PC-9 (cell line): ENCODE data around the gene TM9SF1. TPM values are rescaled to one million over a fixed set of nuclear protein-coding genes. Genes with fewer than 3 reads are reported as not detected.

ENCODE experiments used
- BruUV-seq: library from RNA; stranded (reverse); fragments of 400-500 nt; replicated peaks from 2 replicates; lab custom pipeline; 2021; lab: Mats Ljungman, UMichigan
- CTCF ChIA-PET: fragments of 300-600 bp; sonication (Branson Sonifier 250); formaldehyde crosslinking; loops from one replicate; lab custom pipeline; 2022; ENCODE audit warnings: antibody characterized with exemption; lab: Charles Lee
- POLR2A ChIA-PET: fragments of 300-600 bp; sonication (Branson Sonifier 250); formaldehyde crosslinking; loops from one replicate; lab custom pipeline; 2022; ENCODE audit warnings: antibody characterized with exemption; ENCODE audit not compliant: unreplicated experiment; lab: Charles Lee
- DNase-seq, 2 experiments: peaks; one replicate each; pipeline versions ENCODE4 v3.0.0 to v3.0.0-alpha.2; 2015 to 2022; ENCODE audit warnings: mixed read lengths in 1 of 2
- H2AFZ ChIP-seq: fragments of 200-600 bp; sonication (generic); 2 replicates; pipeline ENCODE4 v1.8.1; 2017; ENCODE audit warnings: antibody characterized with exemption
- H3F3A ChIP-seq: fragments of 200-600 bp; sonication (generic); 2 replicates; pipeline ENCODE4 v1.8.1; 2017; ENCODE audit warnings: antibody characterized with exemption, mild to moderate bottlenecking, low read depth; ENCODE audit not compliant: insufficient read depth
- H3K27ac ChIP-seq: fragments of 200-600 bp; sonication (generic); 2 replicates; pipeline ENCODE4 v1.6.1; 2016; ENCODE audit warnings: mixed run types
- H3K27me3 ChIP-seq: fragments of 200-600 bp; sonication (generic); 2 replicates; pipeline ENCODE4 v1.6.1; 2016; ENCODE audit warnings: low read depth, mixed run types; ENCODE audit not compliant: insufficient read depth
- H3K36me3 ChIP-seq: fragments of 200-600 bp; sonication (generic); 2 replicates; pipeline ENCODE4 v1.6.1; 2016; ENCODE audit warnings: low read depth, mixed run types
- H3K4me1 ChIP-seq: fragments of 200-600 bp; sonication (generic); replicated peaks from 2 replicates; pipeline ENCODE4 v1.6.1; 2016; ENCODE audit warnings: mixed run types; ENCODE audit not compliant: insufficient read depth
- H3K4me2 ChIP-seq: fragments of 200-600 bp; sonication (generic); 2 replicates; pipeline ENCODE4 v1.6.1; 2017; ENCODE audit warnings: mixed run types
- H3K4me3 ChIP-seq: fragments of 200-600 bp; sonication (generic); 2 replicates; pipeline ENCODE4 v1.6.1; 2016; ENCODE audit warnings: mixed run types
- H3K79me2 ChIP-seq: fragments of 200-600 bp; sonication (generic); 2 replicates; pipeline ENCODE4 v1.6.1; 2017; ENCODE audit warnings: low read depth, mixed run types
- H3K9me2 ChIP-seq: fragments of 200-600 bp; sonication (generic); 2 replicates; pipeline ENCODE4 v1.8.1; 2017; ENCODE audit warnings: mild to moderate bottlenecking; ENCODE audit not compliant: insufficient read depth
- H3K9me3 ChIP-seq: fragments of 200-600 bp; sonication (generic); 2 replicates; pipeline ENCODE4 v1.8.1; 2016; ENCODE audit warnings: low read depth; ENCODE audit not compliant: insufficient read depth
- H4K20me1 ChIP-seq: fragments of 200-600 bp; sonication (generic); 2 replicates; pipeline ENCODE4 v1.8.1; 2017; ENCODE audit not compliant: insufficient read depth
- CTCF ChIP-seq: fragments of 200-600 bp; sonication (generic); conservative IDR thresholded peaks from 2 replicates; pipeline ENCODE4 v1.6.1; 2017; ENCODE audit warnings: mixed run types, antibody characterized with exemption, mild to moderate bottlenecking, moderate library complexity
- EZH2 ChIP-seq: fragments of 200-600 bp; sonication (generic); IDR thresholded peaks from 2 replicates; pipeline ENCODE4 v1.8.0; 2017; ENCODE audit warnings: antibody characterized with exemption, low read depth
- intact Hi-C: fragments of 100-400 bp; cut with micrococcal nuclease; formaldehyde crosslinking; loops from one replicate; pipeline ENCODE4 v1.10.0; 2022; ENCODE audit not compliant: unreplicated experiment
- total RNA-seq: library from RNA; stranded (reverse); gene quantifications from 2 replicates; pipeline ENCODE4 v1.2.3, GENCODE V29; 2021

Gene TM9SF1
- total RNA-seq, 1 experiment from 2014 or later: 37.3 TPM

GRCh38 chr14:24159777-24160498 lies 35.3 kb downstream of the TM9SF1 start:
- CTCF ChIA-PET: interaction anchor here (0.7 kb wide), 1 partner anchor 500 kb away, joined by 5 read pairs; no protein-coding TSS in a partner anchor
- POLR2A ChIA-PET: interaction anchor here (0.5 kb wide), 1 partner anchor 54 kb away, joined by 3 read pairs; the partner anchor contains the start of gene CHMP4A
- Histone ChIP-seq H3K4me3 (no peak overlapping the region), H3K36me3 (no peaks in the 10 kb centered on the region; the same call in 1 of the 2 replicates), H3K79me2 (no peaks in the 10 kb centered on the region), H3K9me3 (no peaks in the 10 kb centered on the region), H2AFZ (no peak overlapping the region), H3K27ac (no peak overlapping the region), H4K20me1 (no peaks in the 10 kb centered on the region), H3F3A (no peaks in the 10 kb centered on the region; the same call in 1 of the 2 replicates), H3K9me2 (no peaks in the 10 kb centered on the region), H3K27me3 (no peaks in the 10 kb centered on the region), H3K4me1 (peaks cover 13% of the 10 kb centered on the region), H3K4me2 (no peak overlapping the region)
- no TSS peak for BruUV-seq
- intact Hi-C loops: loop anchor here (2.0 to 5.0 kb wide), 2 partner anchors 68 to 101 kb away; partner anchors contain the start of gene PCK2
- DNase-seq: no peak
- no peak for TF ChIP-seq CTCF
- TF ChIP-seq EZH2: no peak

GRCh38 chr14:24157331-24157730 lies 37.9 kb downstream of the TM9SF1 start:
- Histone ChIP-seq H3K36me3 (no peaks in the 10 kb centered on the region; the same call in 1 of the 2 replicates), H3K9me2 (no peaks in the 10 kb centered on the region), H3K4me1 (peaks cover 13% of the 10 kb centered on the region), H2AFZ (no peak overlapping the region), H3K4me2 (no peak overlapping the region), H4K20me1 (no peaks in the 10 kb centered on the region), H3K27ac (no peak overlapping the region), H3K79me2 (no peaks in the 10 kb centered on the region), H3K27me3 (no peaks in the 10 kb centered on the region), H3F3A (no peaks in the 10 kb centered on the region; the same call in 1 of the 2 replicates), H3K9me3 (no peaks in the 10 kb centered on the region), H3K4me3 (no peak overlapping the region)
- TF ChIP-seq CTCF (no peak), EZH2 (no peak)
- intact Hi-C loops: no loop called here
- no peak for DNase-seq
- POLR2A ChIA-PET: interaction anchor here (0.7 kb wide), 1 partner anchor 87 kb away, joined by 3 read pairs; no protein-coding TSS in a partner anchor
- no TSS peak for BruUV-seq
- CTCF ChIA-PET: no interaction called here

GRCh38 chr14:24156840-24157239 lies 38.4 kb downstream of the TM9SF1 start:
- H3K9me2 ChIP-seq: no peaks in the 10 kb centered on the region
- H3K4me3 ChIP-seq: no peak overlapping the region
- no peaks in the 10 kb centered on the region for H3K79me2 ChIP-seq
- no peaks in the 10 kb centered on the region; the same call in 1 of the 2 replicates for H3K36me3 ChIP-seq
- ChIA-PET POLR2A (interaction anchor here (0.7 kb wide), 1 partner anchor 87 kb away, joined by 3 read pairs; no protein-coding TSS in a partner anchor), CTCF (no interaction called here)
- H3K4me2 ChIP-seq: no peak overlapping the region
- TF ChIP-seq EZH2 (no peak), CTCF (no peak)
- no TSS peak for BruUV-seq
- H3K4me1 ChIP-seq: peaks cover 13% of the 10 kb centered on the region
- intact Hi-C loops: no loop called here
- H4K20me1 ChIP-seq: no peaks in the 10 kb centered on the region
- no peaks in the 10 kb centered on the region; the same call in 1 of the 2 replicates for H3F3A ChIP-seq
- DNase-seq: no peak
- no peak overlapping the region for H3K27ac ChIP-seq
- no peaks in the 10 kb centered on the region for H3K9me3 ChIP-seq
- no peaks in the 10 kb centered on the region for H3K27me3 ChIP-seq
- no peak overlapping the region for H2AFZ ChIP-seq
